ENCODE data around the gene SHMT1. TPM values are rescaled to one million over a fixed set of nuclear protein-coding genes. Genes with fewer than 3 reads are reported as not detected.
A peak's percentile ranks its signal among the peaks of the same experiment; 100 is the strongest.

SHMT1 gene
- total and polyA plus RNA-seq, 2 of the 4 experiments (the other 2 are of a cell fraction): 7.5 to 8.1 TPM

- Histone ChIP-seq H3K4me3 (ENCODE audit: insufficient read depth, low read depth, low read length) (no peak overlapping the region), H3K18ac (ENCODE audit: low read depth, low read length) (no peak overlapping the region), H3K36me3 (ENCODE audit: control insufficient read depth, insufficient read depth, low read length) (peaks cover 33% of the 10 kb centered on the region), H3K56ac (ENCODE audit: extremely low read depth, insufficient read depth, low read length) (no peak overlapping the region), H3K9me3 (ENCODE audit: control insufficient read depth, insufficient read depth, low read length) (no peaks in the 10 kb centered on the region), H2BK120ac (ENCODE audit: low read depth, low read length) (no peak overlapping the region), H3K4me2 (ENCODE audit: low read depth, low read length) (peak overlapping the region; percentile 14; the same call in 1 of the 2 replicates), H2BK15ac (ENCODE audit: low read depth, low read length) (no peak overlapping the region), H3K4me1 (ENCODE audit: control insufficient read depth, insufficient read depth, low read length) (peaks cover 10% of the 10 kb centered on the region), H3K9ac (ENCODE audit: low read depth, low read length) (no peak overlapping the region), H4K20me1 (ENCODE audit: insufficient read depth, low read length) (peaks cover 50% of the 10 kb centered on the region), H3K14ac (replicated peaks; ENCODE audit: low read depth, low read length) (no peak overlapping the region), H2BK5ac (ENCODE audit: low read depth, low read length, poor library complexity, severe bottlenecking) (no peak overlapping the region), H3K27me3 (ENCODE audit: control insufficient read depth, insufficient read depth, low read length) (no peaks in the 10 kb centered on the region), H3K4ac (ENCODE audit: low read depth, low read length) (no peak overlapping the region), H3K79me1 (ENCODE audit: low read depth in 1 of 2, low read length in 2 of 2) (peaks cover 30 to 90% of the 10 kb centered on the region in 2 experiments), H2BK20ac (ENCODE audit: low read depth, low read length) (no peak overlapping the region), H3K23ac (ENCODE audit: low read depth, low read length) (no peak overlapping the region), H2AK5ac (ENCODE audit: low read depth, low read length) (no peak overlapping the region), H4K5ac (ENCODE audit: low read depth, low read length) (no peak overlapping the region), H2AK9ac (replicated peaks; ENCODE audit: low read depth, low read length, poor library complexity) (no peak overlapping the region), H3K9me1 (ENCODE audit: insufficient read depth, low read length) (peaks cover 18% of the 10 kb centered on the region), H3K27ac (ENCODE audit: insufficient read depth, low read length) (no peak overlapping the region), H4K8ac (ENCODE audit: low read depth in 2 of 2, low read length in 2 of 2) (no peak overlapping the region), H2AFZ (replicated peaks; ENCODE audit: low read length, poor library complexity) (no peak overlapping the region), H4K91ac (ENCODE audit: insufficient read depth, low read depth, low read length) (no peak overlapping the region)
- BruUV-seq (replicated peaks): no TSS peak
- TF ChIP-seq MXI1 (IDR thresholded peaks at IDR 0.05; ENCODE audit: borderline replicate concordance, low read depth, low read length): no peak
- TF ChIP-seq RCOR1 (IDR thresholded peaks at IDR 0.05; ENCODE audit: insufficient replicate concordance, low read length): no peak
- no peak for TF ChIP-seq ELK1 (IDR thresholded peaks at IDR 0.05; ENCODE audit: borderline replicate concordance, low read depth, low read length)
- TF ChIP-seq POLR2A (IDR thresholded peaks at IDR 0.05; ENCODE audit: low read depth, low read length): no peak
- no peak for TF ChIP-seq SMC3 (IDR thresholded peaks at IDR 0.05; ENCODE audit: low read depth, low read length)
- peak; percentile 30; the same call in 1 of the 2 replicates for TF ChIP-seq MAFK (IDR thresholded peaks at IDR 0.05; ENCODE audit: low read depth, low read length)
- in situ Hi-C loops (cut with MboI; ENCODE audit: low sequenced_read_pairs) (no loop called here), intact Hi-C loops (cut with micrococcal nuclease) (no loop called here), dilution Hi-C loops (cut with HindIII; ENCODE audit: low sequenced_read_pairs, unreplicated experiment) (no loop called here)
- DNase-seq: no peak
- CTCF ChIA-PET: no interaction called here
- ATAC-seq (ENCODE audit: low read depth): no peak
- POLR2A ChIA-PET (ENCODE audit: unreplicated experiment): no interaction called here
- 93% methylated on average over 4 of the region's 7 CpGs; no CpG with 5 or more reads in 1 of the 2 experiments for WGBS, 2 experiments (ENCODE audit: extremely low coverage in 2 of 2, insufficient read length in 1 of 2)
These were observed 45.2 kb downstream of the SHMT1 start for GRCh38 chr17:18318117-18318516.

Data from IMR-90 (cell line).